HL-60 (cell line): ENCODE results near the gene TTC34.

ENCODE experiments used
- CTCF ChIP-seq: IDR thresholded peaks from one replicate; pipeline ENCODE4 v1.5.1; 2011; ENCODE audit warnings: low read length, control low read depth, inconsistent platforms; ENCODE audit not compliant: insufficient read depth
- POLR2AphosphoS5 ChIP-seq: IDR thresholded peaks from 2 replicates; pipeline ENCODE4 v1.6.1; 2012; ENCODE audit warnings: low read depth

DNA sequence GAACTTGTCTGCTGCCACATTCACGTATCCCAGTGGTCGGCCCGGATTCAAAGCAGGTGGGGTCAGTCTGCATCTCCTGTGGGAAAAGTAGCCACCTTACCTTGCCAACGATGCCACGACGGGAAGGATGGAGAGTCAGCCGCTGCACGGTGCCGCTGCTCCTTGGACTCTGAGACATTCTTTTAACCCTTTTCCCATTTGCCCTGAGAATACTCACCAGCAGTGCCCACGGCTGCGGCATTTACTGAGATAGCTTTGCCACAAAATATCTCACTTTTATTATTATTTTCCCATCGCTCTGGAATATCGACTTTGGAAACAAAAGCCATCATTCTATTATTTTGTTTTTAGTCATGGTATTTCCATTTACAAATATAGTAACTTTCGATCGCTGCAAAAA lies 15.3 kb upstream of the TTC34 start:
- TF ChIP-seq CTCF, result no peak
- no peak for TF ChIP-seq POLR2AphosphoS5
